ENCODE measurements around the gene TRIM47. TPM values are rescaled to one million over a fixed set of nuclear protein-coding genes. Genes with fewer than 3 reads are reported as not detected.

Gene TRIM47
- total RNA-seq, 2 experiments from 2014 or later, result 25.9 to 41.9 TPM

- Histone ChIP-seq H3K27ac (ENCODE audit: low read depth, low read length, poor library complexity, severe bottlenecking) (no peak overlapping the region), H3K4me3 (ENCODE audit: low read depth, low read length, poor library complexity, severe bottlenecking) (no peak overlapping the region), H3K9me2 (ENCODE audit: insufficient read depth, low read length) (no peaks in the 10 kb centered on the region), H3K79me2 (ENCODE audit: insufficient read depth, low read depth, low read length) (no peaks in the 10 kb centered on the region), H3K36me3 (ENCODE audit: insufficient read depth, low read length) (peaks cover 46% of the 10 kb centered on the region), H3K4me2 (ENCODE audit: low read length) (no peak overlapping the region), H2AFZ (ENCODE audit: low read length) (no peak overlapping the region), H3K9me3 (ENCODE audit: low read length) (no peaks in the 10 kb centered on the region), H3K4me1 (ENCODE audit: insufficient read depth, low read length, poor library complexity, severe bottlenecking) (peaks cover 24% of the 10 kb centered on the region), H4K20me1 (ENCODE audit: insufficient read depth, low read length) (no peaks in the 10 kb centered on the region)
- TF ChIP-seq EZH2phosphoT487 (IDR thresholded peaks at IDR 0.05; ENCODE audit: borderline replicate concordance, low read depth, low read length) (no peak), CTCF (conservative IDR thresholded peaks at IDR 0.05; ENCODE audit: low read length) (no peak)
- ChIA-PET POLR2A (interaction anchor here (0.7 to 1.3 kb wide), 2 partner anchors 8 to 56 kb away, joined by 3 read pairs; partner anchors contain the start of gene WBP2), CTCF (ENCODE audit: unreplicated experiment) (interaction anchor here (0.8 to 2.0 kb wide), 2 partner anchors 8 to 82 kb away, joined by 3 to 8 read pairs; partner anchors contain the start of genes GALK1 and WBP2)
- no peak for DNase-seq (ENCODE audit: low spot score)
- intact Hi-C loops (cut with micrococcal nuclease; ENCODE audit: unreplicated experiment), result loop anchor here (5.0 kb wide), 1 partner anchor 95 kb away; no protein-coding TSS in a partner anchor
- no TSS peak for BruUV-seq (replicated peaks)
Measured at GRCh38 chr17:75846692-75847613, 31.4 kb downstream of the TRIM47 start.

GRCh38 chr17:75845933-75846691, 32.3 kb downstream of the TRIM47 start:
- no peaks in the 10 kb centered on the region for H3K79me2 ChIP-seq (ENCODE audit: insufficient read depth, low read depth, low read length)
- no peak overlapping the region for H3K27ac ChIP-seq (ENCODE audit: low read depth, low read length, poor library complexity, severe bottlenecking)
- ChIA-PET CTCF (ENCODE audit: unreplicated experiment) (interaction anchor here (2.0 kb wide), 1 partner anchor 9 kb away, joined by 8 read pairs; the partner anchor contains the start of gene WBP2), POLR2A (interaction anchor here (1.0 to 1.3 kb wide), 2 partner anchors 9 to 12 kb away, joined by 3 read pairs; partner anchors contain the start of gene WBP2)
- TF ChIP-seq CTCF (conservative IDR thresholded peaks at IDR 0.05; ENCODE audit: low read length), result no peak
- no peak for TF ChIP-seq EZH2phosphoT487 (IDR thresholded peaks at IDR 0.05; ENCODE audit: borderline replicate concordance, low read depth, low read length)
- DNase-seq (ENCODE audit: low spot score), result no peak
- no peaks in the 10 kb centered on the region for H4K20me1 ChIP-seq (ENCODE audit: insufficient read depth, low read length)
- H3K36me3 ChIP-seq (ENCODE audit: insufficient read depth, low read length), result peaks cover 42% of the 10 kb centered on the region
- no peak overlapping the region for H2AFZ ChIP-seq (ENCODE audit: low read length)
- no peak overlapping the region for H3K4me3 ChIP-seq (ENCODE audit: low read depth, low read length, poor library complexity, severe bottlenecking)
- no peaks in the 10 kb centered on the region for H3K9me2 ChIP-seq (ENCODE audit: insufficient read depth, low read length)
- TSS peak; percentile 96 for BruUV-seq (replicated peaks)
- no peak overlapping the region for H3K4me2 ChIP-seq (ENCODE audit: low read length)
- intact Hi-C loops (cut with micrococcal nuclease; ENCODE audit: unreplicated experiment), result loop anchor here (5.0 kb wide), 1 partner anchor 94 kb away; no protein-coding TSS in a partner anchor
- no peaks in the 10 kb centered on the region for H3K9me3 ChIP-seq (ENCODE audit: low read length)
- peaks cover 24% of the 10 kb centered on the region for H3K4me1 ChIP-seq (ENCODE audit: insufficient read depth, low read length, poor library complexity, severe bottlenecking)
